Adipose tissue (tissue), 3 donors: ENCODE results near the gene TRPM3. TPM values are rescaled to one million over a fixed set of nuclear protein-coding genes. Genes with fewer than 3 reads are reported as not detected.

Source experiments
- H3K27ac ChIP-seq: one replicate; pipeline ENCODE4 v1.5.1; 2013; ENCODE audit warnings: low read depth, low read length
- WGBS, 3 donors: extraction: QIAGEN DNeasy Blood & Tissue Kit; methylation state at CpG; one replicate each; pipeline ENCODE4 v1.1.7; 2013; 5-methylcytosine and 5-hydroxymethylcytosine counted together
- polyA plus RNA-seq, 3 donors: library from polyadenylated mRNA; stranded (reverse); fragments of 200-250 nt; gene quantifications; one replicate each; pipeline ENCODE4 v1.2.3, GENCODE V29; 2013
- donor health status: healthy with polysubstance abuse.
- donor health status: Bipolar disorder and iron deficiency.
- donor health status: healthy.

Gene TRPM3
- polyA plus RNA-seq, 3 donors: 0.09 to 0.22 (median 0.10) TPM

DNA sequence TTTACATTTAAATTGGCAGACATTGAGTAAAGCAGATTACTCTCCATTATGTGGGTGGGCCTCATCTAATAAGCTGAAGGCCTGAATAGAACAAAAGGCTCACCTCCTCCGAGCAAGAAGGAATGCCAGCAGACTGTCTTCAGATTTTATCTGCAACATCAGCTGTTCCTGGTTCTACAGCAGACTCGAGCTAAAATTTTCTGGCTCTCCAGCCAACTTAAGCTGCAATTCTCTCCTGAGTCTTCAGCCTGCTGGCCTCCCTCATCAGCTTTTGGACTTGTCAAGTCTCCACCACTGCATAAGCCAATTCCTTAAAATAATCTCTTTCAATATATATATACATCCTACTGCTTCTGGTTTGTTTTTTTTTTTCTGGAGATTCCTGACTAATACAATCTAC, 12.5 kb downstream of the TRPM3 start:
- no peak overlapping the region for H3K27ac ChIP-seq
- WGBS, 3 donors: 34 to 52% (median 46%) methylated on average over 2 of the region's 2 CpGs

DNA sequence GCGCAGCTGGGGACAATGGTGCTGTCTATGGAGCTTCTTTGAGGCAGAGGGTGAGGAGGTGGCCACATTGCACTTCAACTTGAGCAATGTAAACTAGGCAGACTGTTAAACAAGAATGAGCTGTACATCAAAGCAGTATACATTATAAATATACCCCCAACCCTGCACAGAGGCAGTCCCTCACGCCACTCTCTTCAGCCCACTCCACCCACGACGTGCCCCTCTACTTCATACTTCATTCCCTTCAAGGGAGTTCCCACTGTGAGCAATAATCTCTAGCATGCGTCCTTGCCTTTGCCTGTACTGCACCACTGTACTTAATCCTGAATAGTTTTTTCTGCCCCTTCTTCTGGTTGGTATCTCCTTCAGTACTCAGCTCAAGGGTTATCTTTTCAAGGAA, 14.4 kb downstream of the TRPM3 start:
- H3K27ac ChIP-seq: no peak overlapping the region
- WGBS, 3 donors: 78 to 93% (median 91%) methylated on average over 5 of the region's 5 CpGs

DNA sequence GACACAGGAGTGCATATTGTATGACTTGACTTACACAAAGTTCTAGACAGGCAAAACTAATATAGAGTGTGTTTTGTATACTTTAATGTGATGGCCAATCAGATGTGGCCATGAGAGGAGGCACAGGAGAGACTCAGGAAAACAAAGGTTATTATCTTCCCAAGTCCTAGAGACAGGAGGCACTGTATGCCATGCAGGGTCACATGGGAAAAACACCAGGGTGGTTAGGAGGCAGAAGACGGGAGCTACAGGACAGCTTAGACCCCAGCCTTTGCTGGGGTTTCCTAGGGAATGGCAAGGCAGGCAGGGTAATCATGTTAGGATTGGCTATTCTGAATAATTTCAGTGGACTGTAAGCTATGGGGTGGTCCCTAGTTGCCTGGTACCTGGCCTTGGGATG, 16.2 kb downstream of the TRPM3 start:
- no peak overlapping the region for H3K27ac ChIP-seq
- 46 to 82% (median 79%) methylated on average over 1 of the region's 1 CpG for WGBS, 3 donors

DNA sequence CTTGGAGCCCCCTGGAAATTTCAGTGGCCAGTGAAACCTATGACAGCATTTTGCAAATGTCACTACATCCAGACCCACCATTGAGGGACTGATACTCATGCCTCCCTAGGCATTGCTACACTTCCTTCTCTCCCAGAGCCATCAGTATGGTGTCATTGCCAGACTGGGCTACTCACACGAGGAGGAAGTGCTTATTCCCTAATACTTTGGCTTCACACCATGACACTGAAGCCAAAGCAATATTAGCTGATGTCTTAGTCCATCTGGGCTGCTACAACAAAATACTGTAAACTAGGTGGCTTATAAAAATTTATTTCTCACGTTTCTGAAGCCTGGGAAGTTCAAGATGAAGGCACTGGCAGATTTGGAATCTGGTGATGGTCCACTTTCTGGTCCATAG, 22.6 kb downstream of the TRPM3 start:
- H3K27ac ChIP-seq: no peak overlapping the region
- 51 to 58% (median 52%) methylated on average over 2 of the region's 2 CpGs for WGBS, 3 donors

DNA sequence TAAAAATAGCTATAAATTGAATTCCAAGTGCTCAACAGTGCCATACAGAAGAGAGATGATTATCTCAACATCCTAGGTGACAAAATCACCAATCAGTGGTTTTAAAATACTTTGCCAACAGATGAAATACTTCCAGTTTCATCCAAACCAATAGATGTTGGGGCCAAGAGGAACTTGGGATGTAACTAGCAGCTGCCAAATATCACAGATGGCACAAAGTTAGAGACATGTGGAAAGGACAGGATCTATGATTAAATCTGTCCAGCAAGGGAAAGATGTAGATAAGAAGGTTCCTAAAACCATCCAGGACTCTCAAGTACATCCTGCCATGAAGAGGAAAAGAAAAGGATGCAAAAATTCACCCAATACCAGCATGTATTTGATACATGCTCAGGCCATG, 23.8 kb downstream of the TRPM3 start:
- H3K27ac ChIP-seq: no peak overlapping the region

DNA sequence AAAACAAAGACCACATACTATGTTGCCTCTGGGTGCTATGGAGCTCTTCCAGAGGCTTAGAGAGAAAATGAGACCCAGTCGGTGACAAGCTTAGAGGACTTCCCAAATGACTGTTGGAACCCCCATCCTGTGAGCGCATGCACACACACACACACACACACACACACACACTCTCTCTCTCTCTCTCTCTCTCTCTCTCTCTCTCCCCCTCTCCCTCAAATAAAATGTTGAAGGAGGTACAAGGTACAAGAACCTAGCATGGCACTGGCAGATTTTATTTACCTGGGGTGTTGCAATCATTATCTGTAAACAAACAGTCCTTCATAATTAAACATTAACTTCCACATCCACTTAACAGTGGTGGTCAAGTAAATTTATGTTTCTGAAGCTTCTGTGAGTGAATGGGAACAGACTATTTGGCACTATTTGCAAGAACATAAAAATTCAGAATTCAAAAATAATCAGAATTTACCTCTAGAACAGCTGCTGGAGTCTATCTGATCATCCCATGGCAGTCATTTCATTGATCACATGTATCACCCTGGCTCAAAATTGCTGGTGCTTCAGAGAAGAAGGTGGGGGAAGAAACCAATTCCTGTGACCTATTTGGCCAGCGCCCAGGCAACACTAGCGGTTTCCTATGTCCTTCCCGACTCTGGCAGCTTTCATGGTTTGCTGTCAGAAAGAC, 24.9 kb downstream of the TRPM3 start:
- WGBS, 3 donors: 36 to 55% (median 45%) methylated on average over 5 of the region's 5 CpGs

DNA sequence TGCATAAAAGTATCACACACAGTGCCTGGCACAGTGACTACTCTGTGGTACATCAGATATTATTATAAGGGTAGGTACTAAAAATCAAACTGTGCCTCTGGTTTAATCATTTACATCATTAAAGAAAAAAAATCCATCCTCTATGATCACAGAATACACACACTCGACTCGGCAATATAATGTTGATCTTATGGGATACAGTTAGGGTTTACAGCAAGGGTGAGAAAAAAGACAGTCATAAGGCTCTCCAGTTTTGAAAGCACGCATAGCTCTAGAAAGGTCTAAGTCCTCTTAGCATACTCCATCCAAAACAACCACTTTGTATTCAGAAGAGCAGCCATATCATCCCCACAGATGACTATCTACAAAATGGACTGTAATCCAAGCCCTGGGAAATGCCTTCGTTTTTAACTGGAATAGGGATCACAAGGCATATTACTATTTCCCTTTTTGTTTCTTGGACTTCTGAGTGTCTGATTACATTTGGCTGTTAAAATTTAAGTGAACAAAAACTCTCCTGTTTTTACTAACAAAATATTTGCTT, 26.6 kb downstream of the TRPM3 start:
- WGBS, 3 donors: 58 to 84% (median 82%) methylated on average over 4 of the region's 4 CpGs
- H3K27ac ChIP-seq: no peak overlapping the region

More for the DNA sequence above, 24.9 kb downstream of the TRPM3 start:
- H3K27ac ChIP-seq: no peak overlapping the region

DNA sequence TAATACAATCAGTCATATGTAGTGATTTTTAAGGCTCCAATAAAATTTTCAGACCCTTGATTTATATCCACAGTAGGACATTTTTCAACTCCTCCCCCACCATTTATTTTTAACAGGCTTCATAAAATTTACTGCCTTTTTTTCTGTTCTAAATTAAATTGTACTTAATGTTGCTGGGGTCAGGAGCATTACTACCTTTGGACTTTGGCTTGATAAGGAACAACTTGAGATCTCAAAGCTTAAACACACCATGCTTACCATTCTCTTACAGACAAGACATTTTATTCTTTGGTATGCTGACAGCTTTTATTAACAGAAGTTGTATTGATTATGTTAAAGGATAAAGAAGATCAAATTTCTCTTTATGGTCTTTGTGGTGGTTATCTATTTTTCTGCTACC, 30.5 kb downstream of the TRPM3 start:
- H3K27ac ChIP-seq: no peak overlapping the region

DNA sequence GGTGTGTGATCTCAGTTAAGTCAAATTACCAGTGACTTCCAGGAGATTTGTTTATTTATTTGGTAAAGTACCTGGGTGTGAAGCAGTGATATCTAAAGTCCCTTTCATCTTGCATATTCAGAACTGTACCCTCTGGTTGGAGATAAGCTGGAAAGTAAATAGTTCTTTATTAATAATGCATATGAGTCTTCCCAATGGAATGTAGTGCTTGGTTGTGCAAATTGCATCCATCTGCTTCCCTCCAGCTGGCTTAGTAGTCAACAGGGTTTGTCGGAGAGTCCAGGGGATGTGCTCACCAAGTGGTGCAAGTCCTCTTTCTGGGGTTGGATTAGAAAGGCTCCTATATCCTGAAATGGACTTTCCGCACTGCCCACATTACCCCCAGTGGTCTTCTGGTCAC, 42.0 kb downstream of the TRPM3 start:
- H3K27ac ChIP-seq: no peak overlapping the region
- WGBS, 3 donors: 90 to 94% (median 91%) methylated on average over 2 of the region's 2 CpGs

DNA sequence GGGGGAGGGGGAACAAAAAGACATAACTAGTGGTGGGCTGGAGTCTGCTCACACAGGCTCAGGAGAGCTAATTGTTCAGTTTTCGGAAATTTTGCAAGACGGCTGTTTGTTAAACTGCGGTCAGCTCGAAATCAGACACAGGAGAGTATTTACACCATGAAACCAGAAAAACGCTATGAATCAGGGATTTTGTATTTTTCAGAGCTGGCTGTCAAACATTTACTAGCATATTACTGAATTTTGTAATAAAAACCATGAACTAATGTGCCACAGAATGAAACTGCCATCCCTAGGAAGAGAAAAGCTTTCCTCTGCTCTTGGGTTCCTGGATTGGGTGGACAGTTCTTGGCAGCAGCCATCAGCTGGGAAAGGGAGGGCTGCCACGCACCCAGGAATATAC, 45.3 kb downstream of the TRPM3 start:
- H3K27ac ChIP-seq: no peak overlapping the region
- 77 to 81% (median 80%) methylated on average over 6 of the region's 6 CpGs for WGBS, 3 donors

DNA sequence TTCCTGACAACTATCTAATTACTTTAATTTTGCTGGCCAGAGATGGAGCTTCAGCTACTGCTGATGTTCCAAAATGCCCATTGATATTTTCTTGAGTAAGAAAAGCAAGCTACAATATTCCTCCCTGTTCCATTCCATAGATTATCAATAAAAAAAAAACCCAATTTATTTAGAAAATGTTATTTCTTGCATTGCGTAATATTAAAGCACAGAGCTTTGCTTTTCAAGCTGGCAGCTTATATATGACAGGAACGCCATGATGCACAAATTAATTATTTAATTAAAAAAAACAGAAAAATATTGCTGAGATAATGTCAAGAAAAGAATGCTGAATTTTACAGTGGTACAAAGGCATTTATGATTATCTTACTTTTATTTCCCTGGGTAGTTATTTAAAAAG, 47.9 kb downstream of the TRPM3 start:
- no peak overlapping the region for H3K27ac ChIP-seq
- 93 to 94% (median 94%) methylated on average over 2 of the region's 2 CpGs for WGBS, 3 donors

DNA sequence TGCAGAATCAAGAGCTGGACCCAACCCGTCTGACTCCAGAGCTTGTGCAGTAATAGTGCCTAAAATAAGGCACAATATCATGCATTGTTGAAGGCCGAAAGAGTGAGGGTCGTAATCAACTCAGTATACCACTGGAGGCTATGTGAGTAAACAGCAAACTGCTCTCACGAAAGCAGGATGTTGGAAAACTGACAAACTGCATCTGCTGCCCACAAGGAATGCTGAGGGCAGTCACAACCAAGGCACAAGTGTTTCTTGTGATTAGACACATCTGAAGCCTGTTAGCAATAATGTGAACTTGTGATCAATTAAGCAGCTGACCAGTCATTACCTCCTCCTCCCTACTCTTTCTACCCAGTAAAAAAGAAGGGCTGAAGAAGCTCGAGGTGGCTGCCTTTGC, 48.8 kb downstream of the TRPM3 start:
- H3K27ac ChIP-seq: no peak overlapping the region
- WGBS, 3 donors: 63 to 86% (median 81%) methylated on average over 5 of the region's 5 CpGs

DNA sequence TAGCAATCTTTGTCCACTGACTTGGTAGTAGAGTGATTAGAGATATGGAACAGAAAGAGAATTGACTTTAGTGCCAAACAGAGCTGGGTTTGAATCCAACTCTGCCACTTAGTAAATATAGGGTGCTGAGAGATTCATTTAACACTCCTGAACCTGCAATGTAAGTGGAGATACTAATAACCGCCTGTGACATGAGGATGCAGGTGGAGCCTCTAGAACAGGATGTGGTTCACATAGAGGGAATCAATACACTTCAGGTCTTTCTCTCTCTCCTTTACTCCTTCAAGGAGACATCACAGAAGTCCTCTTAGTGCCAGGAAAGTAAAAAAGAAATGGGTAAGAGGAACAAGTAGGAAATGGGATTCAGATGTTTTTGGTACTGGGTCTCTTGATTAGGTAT, 49.8 kb downstream of the TRPM3 start:
- no peak overlapping the region for H3K27ac ChIP-seq
- 82 to 94% (median 89%) methylated on average over 1 of the region's 1 CpG for WGBS, 3 donors

DNA sequence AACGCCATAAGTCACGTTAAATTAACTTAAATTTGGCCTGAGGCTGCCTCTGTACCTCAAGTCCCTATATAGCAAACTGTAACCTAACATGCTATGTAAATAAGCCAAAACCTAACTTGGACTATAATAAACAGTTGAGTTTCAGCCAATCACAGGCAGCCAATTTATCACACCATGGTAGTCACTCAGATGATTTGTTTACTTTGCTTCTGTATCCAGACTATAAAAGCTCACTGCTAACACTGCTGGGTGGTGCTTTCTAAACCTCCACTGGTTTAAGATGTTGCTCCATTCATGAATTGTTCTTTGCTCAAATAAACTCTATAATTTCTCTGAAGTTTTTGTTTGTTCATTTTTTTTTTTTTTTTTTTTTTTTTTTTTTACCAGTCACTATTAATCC, 62.8 kb downstream of the TRPM3 start:
- WGBS, 3 donors: 80 to 95% (median 94%) methylated on average over 2 of the region's 2 CpGs
- H3K27ac ChIP-seq: no peak overlapping the region

DNA sequence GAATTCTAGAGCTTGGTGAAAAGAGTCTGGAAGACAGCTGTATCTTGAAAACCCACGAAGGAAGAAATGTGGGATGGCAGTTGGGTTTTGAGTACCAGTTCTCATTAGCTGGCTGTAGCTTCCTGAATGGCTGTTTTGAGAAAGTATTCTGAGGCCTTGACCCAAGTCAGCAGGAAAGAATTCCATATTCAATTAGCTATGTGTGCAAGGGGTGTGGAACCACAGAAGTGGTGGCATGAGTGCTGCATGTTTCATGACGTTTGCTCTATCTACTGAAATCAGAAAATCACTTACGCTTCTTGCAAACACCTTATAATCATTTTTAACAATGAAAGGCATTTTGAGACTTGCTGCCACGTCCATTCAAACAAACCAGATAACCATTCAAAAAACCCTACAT, 69.1 kb downstream of the TRPM3 start:
- 49 to 68% (median 67%) methylated on average over 4 of the region's 4 CpGs for WGBS, 3 donors
- no peak overlapping the region for H3K27ac ChIP-seq

DNA sequence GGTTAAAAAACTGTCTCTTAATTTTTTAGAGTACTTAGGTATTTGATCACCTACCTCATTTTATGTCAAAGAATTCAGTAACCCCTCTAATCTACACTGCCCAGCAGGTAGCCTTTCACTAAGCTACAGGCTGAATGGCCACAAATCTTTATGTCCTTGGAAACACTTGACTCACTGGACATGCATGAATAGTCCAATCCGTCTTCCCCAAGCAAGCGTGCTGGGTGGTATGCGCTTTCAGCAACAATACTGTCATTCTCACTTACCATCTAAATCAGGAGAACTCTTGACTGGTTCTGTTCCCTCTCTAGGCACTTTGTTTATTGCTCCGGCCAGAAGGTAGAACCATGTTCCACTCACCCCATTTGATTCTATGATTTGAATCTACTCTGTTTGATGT, 73.1 kb downstream of the TRPM3 start:
- WGBS, 3 donors: 60 to 67% (median 64%) methylated on average over 4 of the region's 4 CpGs
- no peak overlapping the region for H3K27ac ChIP-seq

DNA sequence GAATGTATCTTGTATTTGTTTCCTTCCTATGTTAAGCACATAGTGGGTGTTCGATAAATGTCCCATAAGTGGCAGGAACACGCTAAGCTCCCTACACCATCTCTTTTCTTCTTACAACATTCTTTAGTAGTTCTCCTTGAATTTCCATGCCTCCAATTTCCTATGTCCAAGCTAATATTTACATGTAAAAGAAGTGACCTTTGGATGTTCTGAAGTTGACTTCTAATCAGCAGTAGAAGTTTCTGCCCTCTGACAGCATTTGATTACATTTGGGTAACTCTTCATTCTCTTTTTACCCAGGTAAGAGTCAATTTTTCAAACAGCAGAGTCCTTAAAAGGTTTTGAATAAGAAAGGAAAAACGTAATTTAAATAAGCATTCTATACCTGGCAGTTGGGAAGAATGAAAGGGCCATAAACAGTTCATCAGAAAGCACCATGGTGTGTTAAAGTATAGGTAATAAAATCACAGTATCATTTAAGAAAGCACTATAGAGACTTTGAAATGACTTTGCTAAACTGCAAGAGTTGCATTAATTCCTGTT, 78.9 kb downstream of the TRPM3 start:
- H3K27ac ChIP-seq: no peak overlapping the region
- 63 to 82% (median 70%) methylated on average over 3 of the region's 3 CpGs for WGBS, 3 donors

DNA sequence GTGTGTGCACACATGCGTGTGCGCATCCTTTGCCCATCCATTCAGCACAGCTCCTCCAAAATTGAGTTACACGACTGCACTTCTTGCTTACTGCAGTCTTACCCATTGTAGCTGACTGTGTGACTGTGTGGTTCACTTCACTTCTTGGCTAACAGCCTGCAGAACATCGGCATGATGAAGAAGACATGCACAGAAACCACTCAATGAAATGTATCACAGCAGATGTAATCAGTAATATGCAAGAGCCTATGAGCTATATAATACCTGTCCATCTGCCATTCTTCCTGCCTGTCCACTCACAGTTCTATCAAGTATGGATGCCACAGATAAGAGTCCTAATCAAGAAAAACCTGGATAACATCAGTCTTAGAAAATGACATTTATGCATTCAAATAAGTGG, 83.9 kb downstream of the TRPM3 start:
- no peak overlapping the region for H3K27ac ChIP-seq
- WGBS, 3 donors: 88 to 90% (median 89%) methylated on average over 4 of the region's 4 CpGs

DNA sequence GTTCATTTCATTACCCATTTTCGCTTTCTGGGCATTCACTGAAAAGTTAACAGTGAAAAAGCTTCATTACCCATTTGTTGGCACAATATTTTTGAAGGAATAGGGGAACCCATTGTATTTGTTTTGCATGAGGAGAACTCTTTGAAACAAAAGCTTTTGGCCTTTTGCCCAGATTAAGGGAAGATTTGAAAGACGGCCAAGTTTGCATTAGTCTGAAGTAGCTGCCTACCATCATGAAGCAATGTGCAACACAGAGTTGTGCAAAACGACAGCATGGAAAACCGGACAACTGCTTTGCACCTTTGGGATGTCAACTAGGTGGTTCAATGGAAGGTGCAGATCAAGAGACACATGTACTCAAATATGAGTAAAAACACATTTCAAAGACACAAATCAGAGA, 84.9 kb downstream of the TRPM3 start:
- 26 to 43% (median 36%) methylated on average over 4 of the region's 4 CpGs for WGBS, 3 donors
- H3K27ac ChIP-seq: no peak overlapping the region

DNA sequence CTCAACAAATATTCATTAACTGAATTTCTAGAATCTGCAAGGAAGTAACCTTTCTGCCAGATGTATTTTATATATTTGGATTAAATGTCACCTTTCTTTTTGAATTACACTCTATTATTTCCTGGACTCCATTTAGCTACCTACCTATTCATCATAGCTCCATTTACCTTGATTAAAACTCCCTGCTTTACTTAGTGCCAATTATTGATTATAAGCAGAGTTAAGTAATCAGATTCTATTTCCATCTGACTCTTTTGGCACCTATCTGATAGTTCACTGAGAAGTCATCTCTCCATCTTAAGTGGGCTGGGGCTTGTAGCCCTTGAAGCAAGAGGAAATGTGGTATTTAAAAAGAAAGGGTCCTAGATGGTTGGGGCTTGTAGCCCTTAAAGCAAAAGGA, 88.6 kb downstream of the TRPM3 start:
- H3K27ac ChIP-seq: no peak overlapping the region
